Stimulated activated CD8-positive, alpha-beta memory T cell treated with anti-CD3 and anti-CD28 coated beads, Interleukin-7, amount 100 ng/mL, for 24 hours (primary cell): Measurements from ENCODE around the gene LIMD2.
"Not testable (repeated sequence)": the region's sequence is repeated elsewhere in the genome, so short reads cannot be mapped to it uniquely, and the experiment has no call there.

Experiments
- DNase-seq: peaks from one replicate; pipeline ENCODE4 v3.0.0-alpha.2; 2020; ENCODE audit warnings: low read depth

The LIMD2 gene

DNA sequence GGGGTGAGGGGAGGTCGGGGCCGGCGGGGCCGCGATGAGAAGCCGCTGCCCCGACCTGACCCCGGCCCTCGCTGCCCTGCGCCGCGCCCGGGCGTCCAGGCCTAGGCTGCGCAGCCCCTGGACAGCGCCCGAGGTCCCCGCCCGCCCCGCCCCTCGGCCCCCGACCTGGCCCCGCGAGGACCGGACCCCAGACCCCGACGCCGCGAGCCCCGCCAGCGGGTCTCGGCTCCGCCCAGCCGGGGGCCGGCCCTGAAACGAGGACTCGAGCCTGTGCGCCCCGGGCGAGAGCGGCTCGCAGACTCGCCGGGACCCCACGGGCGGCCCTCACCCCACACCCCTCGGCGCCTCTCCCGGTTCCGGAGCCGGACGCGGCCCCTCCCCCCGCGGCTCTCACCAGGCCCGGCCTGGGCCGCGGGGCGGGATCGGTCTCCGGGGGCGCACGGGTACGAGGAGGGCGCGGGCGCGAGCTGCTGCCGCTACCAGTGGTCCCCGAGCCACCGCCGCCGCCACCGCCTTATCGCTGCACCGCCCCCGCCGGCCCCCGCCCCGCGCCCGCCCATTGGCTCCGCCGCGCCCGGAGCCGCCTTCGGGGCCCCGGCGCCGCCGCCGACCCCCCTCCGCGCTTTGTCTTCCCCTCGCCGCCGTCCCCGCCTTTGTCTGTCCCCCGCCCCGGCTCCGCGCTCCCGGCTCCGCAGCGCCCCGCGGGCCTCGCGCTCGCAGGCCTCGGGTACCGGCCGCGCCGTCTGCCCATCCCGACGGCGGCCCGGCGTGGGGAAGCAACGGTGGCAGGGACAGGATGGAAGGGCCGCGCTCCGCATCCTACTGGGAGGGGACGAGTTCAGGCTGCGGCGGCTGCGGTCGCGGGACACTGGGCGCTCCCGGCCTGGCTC lies at the start of gene LIMD2:
Gene LIMD2, minus strand, starts transcription at position 488 of the 890 bp plus-strand sequence. CDS start 827 bp downstream, outside the sequence.
- no peak for DNase-seq

DNA sequence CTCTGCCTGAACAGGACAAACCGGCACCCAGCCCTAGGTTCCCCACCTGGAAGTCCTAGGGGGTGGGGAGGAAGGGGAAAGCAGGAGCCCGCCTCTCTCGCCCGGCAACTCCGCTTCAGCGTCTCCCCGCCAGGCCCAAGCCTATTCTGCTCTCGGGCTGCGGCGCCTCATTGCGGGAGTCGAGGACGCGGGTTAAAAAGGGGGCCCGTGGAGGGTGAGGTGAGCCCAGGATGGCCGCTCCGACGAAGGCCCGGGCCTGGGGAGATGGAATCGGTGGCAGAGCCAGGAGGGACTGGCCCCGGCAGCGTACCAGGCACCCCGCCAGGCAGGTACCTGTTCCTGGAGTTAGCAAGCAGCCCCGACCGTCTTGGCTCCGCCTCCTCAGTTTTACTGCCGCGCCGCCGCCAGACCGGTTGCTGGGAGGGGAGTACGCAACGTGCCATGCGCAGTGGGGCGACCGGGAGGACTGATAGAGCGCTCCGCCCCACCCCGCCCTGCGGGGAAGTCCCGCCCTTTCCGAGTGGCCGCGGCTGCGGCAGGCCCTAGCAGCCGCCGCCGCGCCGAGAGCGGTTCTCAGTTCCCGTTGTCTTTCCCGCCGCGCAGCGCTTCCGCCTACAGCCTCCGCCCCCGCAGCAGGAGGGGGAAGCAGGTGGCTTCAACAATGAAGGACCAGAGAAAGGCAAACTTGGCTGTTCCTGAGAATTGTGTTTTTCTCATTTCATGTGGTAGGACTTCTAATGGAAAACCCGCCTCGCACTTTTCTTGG lies 41.7 kb upstream of the LIMD2 start, which contains the start of gene STRADA:
Gene STRADA, minus strand, starts transcription at position 392 of the 766 bp plus-strand sequence. CDS start 13,430 bp downstream, outside the sequence.
- peak; percentile 98 for DNase-seq

DNA sequence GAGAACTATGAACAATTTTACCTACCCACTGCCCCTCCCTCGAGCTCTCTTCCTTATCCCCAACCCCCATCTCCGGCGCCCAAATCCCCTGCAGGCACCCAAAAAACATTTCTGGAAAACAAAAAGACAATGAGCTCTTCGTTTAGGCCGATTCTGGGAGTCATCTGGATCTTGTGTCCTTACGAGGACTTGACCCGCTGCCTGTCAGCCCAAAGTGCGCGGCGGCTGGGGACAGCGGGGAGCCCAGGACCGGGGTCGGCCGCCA lies 41.1 kb upstream of the LIMD2 start:
- no peak for DNase-seq

DNA sequence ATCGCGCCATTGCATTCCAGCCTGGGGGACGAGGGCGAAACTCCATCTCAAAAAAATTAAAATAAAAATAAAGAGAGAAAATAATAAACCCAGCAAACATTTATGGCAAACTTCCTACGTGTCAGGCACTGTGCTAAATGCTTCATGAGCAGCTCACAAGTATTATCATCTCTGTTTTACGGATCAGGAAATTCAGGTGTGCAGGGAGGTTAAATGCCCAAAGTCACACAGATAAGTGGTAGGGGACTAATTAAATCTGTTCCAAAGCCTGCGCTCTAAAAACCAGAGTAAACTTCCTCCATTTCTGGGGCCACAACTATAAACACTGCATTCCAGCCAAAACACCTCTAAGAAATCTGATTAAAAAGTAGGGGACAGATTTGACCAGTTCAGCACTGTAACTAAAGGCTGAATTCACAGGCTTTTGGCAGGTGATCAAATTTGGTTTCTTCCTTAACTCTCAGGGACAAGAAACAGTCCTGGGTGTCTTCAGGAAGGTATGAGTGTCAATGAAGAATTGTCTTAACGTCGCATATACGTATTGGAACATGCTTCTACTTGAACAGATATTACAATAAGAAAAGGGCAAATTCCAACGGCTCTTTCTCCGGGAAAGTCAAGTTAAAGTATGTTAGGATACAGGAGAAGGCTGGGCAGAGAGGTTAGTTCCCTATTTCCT lies 40.7 kb upstream of the LIMD2 start:
- no peak for DNase-seq

DNA sequence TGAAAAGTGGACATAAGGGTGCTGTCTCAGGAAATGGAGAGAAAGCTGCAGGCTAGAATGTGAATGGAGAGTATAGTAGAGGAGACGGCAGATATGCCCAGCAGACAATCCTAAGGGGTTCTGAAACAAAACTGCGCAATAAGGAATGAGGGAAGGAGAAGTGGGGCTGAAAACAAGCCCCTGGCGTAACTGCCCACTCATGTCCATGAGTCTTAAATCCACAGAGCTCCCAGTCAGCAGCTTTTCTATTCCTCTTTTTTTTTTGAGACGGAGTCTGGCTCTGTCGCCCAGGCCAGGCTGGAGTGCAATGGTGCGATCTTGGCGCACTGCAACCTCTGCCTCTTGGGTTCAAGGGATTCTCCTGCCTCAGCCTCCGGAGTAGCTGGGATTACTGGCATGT lies 35.8 kb upstream of the LIMD2 start:
- no peak for DNase-seq

- no peak for DNase-seq
Measured at GRCh38 chr17:63722403-63722802, 22.5 kb upstream of the LIMD2 start.

GRCh38 chr17:63720194-63720593 lies 20.3 kb upstream of the LIMD2 start:
- DNase-seq, result not testable (repeated sequence)

GRCh38 chr17:63718988-63719387 lies 19.1 kb upstream of the LIMD2 start:
- no peak for DNase-seq

DNA sequence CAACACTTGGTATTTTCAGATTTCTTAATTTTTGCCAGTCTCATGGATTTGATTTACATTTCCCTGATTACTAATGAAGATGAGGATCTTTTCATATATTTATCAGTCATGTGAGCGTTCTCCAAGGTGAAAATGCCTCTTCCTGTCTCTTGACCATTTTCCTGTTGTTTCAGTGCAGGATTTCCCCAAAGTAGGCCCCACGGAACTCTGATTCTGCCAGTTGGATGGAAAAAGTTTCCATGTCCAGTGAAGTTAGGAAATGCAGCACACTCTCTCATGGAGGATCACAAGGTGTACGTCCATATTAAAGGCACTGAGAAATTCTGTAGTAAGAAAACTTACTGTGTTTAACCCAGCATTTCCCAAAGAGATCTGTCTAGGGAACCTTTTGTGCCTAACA lies 16.5 kb upstream of the LIMD2 start:
- DNase-seq, result no peak

GRCh38 chr17:63714550-63715277 lies 14.8 kb upstream of the LIMD2 start:
- DNase-seq, result no peak

GRCh38 chr17:63709110-63709509 lies 9.2 kb upstream of the LIMD2 start:
- DNase-seq, result no peak

DNA sequence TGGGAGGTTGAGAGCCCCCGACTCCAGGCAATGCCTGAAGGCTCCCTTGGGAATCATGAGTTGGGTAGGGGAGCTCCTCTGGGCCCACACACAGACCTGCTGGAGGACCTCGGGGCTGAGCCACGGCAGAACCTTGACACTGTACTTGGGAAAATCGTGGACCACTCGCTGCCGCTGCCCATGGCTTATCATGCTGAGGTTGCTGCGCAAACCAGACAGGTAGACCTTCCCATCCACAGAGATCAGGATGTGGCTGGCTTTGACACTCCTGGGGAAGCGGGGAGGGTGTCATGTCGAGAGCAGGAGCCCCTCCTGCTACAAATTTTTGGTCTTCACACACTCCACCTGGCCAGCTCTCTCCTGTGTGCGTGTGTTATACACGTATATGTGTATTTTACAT lies 7.2 kb upstream of the LIMD2 start:
- no peak for DNase-seq

- no peak for DNase-seq
Measured at GRCh38 chr17:63706336-63707082, 6.6 kb upstream of the LIMD2 start.

GRCh38 chr17:63705657-63706056 lies 5.7 kb upstream of the LIMD2 start:
- no peak for DNase-seq

DNA sequence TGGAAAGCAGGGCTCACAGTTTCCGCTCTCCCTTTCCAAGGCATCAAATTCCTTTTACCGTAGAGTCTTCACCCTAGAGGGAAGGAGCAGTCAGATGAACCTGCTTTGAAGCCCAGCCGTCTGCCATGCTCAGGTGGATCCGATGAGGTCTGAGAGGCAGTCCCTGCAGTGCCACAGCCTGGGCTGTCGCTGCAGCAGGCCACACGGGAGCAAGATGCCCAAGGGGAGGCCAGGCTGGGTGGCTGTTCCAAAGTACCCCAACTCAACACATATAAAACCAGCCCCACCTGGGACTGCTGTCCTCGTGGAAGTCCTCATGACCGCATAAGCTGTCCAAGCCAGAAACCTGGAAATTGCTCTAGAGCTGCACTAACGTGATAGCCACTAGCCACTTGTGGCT lies 4.9 kb upstream of the LIMD2 start:
- DNase-seq, result no peak

- no peak for DNase-seq
Measured at GRCh38 chr17:63704259-63704576, 4.3 kb upstream of the LIMD2 start.

DNA sequence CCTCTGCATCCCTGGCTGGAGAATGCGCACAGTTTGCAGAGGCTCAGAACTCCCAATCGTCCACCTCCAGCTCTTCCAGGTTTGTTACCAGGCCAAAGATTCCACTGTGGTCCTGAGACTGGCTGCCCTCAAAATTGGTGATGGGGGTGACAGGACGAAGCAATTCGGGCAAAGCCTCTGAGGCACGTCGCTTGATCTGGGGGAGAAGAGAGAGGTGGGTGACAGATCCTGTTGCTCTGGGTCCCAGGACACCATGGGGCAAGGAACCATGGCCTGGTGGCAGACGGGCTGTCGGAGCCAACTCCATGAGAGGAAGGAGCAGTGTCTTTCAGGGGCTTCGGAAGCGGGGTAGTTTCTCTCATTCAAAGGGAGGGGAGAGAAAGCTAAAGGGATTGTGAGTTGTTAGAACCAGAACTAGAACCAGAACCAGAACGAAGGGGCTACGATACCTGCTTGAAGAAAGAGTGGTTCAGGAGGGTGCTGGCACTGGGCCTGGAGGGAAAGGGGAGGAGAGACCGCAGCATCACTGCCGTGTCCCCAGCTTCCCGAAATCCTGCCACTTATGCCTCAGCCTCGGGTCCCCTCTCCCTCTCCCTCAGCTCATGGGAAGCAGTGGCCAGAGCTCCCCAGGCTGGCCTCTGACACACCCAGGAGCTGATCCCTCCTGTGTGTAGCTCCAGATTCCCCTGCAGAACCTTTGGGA lies 3.8 kb upstream of the LIMD2 start:
- no peak for DNase-seq

- DNase-seq, result no peak
Measured at GRCh38 chr17:63703029-63703428, 3.1 kb upstream of the LIMD2 start.

- no peak for DNase-seq
Measured at GRCh38 chr17:63702721-63703015, 2.7 kb upstream of the LIMD2 start.

- DNase-seq, result no peak
Measured at GRCh38 chr17:63701868-63702720, 2.2 kb upstream of the LIMD2 start.
